NCI-H2227 (cell line): ENCODE data around the gene DLX3.
A peak's percentile ranks its signal among the peaks of the same experiment; 100 is the strongest.

Source experiments
- DNase-seq: peaks from one replicate; lab custom pipeline; 2025; ENCODE audit not compliant: unreplicated experiment; lab: John Stamatoyannopoulos, UW

The DLX3 gene

DNA sequence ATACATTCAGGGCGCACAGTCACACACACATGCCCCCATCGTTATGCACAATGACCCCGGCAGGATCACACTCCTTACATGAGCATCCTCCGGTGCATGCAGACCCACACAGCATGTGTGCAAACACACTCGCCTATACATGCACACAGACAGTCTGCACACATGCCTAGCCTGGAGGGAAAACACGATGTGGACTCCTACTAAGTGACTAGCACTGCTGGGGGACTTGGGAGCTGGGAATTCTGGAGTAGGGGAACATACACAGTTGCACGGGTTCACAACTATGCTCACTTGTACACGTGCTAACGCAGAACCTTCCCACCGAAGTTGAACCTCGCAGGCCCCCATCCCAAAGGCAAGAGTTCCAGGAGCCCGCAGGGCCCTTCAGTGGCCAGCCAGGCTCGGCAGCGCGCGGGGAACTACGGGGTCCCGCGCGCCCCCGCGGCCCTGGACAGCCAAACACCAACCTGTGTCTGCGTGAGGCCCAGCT, 2.0 kb downstream of the DLX3 start:
- no peak for DNase-seq

DNA sequence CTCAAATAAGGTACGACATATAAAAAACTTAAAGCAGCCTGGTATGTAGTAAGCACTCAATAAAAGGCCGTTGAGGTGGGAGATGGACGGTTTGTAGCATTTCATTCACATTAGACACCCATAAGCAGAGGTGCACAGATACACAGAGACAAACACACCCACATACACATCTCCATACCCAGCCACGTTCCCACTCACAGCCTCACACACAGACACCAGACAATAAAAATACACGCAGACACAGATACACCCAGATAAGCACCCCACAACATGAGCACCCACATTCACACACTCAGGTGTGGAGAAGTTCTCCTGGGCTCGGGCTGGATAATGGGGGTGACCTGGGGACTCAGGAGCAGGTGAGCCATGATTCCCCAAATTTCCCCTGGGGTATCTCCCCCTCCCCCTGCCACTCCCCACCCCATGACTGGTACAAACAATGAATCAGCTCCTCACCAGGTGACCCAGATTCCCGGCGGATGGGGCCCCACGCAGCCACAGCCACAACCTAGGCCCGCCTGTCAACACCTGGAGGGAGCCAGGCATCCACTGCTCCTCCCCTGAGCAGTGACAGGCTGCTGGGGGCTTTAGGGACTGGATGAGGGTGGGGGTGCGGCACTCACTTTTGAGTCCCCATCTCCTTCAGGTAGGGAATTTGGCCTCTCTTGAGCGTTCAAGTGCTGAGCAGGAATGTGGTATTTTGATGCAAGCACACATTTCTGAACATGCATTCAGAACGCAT, 2.7 kb downstream of the DLX3 start:
- no peak for DNase-seq

DNA sequence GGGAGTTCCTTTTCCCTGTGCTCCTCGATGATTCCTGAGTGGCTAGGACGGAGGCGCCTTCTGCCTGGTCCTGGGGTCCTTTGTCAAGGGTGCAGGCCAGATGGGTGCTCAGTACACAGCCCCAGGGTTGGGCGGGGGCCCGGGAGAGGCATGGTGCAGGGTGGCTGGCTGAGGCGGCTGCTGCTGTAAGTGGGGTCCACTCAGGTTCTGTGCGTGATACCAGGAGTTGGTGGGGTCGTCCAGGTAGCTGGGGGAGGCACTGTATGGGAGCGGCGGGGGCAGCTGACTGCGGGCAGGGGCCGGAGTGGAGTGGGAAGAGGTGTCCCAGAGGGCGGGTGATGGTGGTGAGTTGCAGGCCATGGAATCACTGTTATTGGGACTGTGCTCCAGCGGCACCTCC, 3.6 kb downstream of the DLX3 start:
- no peak for DNase-seq

DNA sequence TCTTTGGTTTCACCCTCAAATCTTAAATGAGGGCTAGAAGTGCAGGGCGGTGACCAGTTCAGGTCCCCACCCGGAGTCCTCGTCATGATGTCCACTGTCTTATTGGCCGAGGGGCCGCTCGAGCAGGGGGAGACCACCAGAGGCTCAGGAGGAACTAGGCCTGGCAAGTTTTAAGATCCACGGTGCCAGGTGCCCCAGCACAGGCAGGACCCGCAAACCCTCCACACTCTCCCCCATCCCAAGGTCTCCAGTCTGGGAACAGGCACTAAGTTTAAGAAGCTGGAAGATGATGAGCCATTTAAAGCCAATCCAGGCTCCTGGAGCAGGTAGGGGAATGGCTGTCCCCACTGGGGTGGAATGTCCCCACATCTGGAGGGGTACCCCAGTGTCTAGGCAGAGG, 4.1 kb downstream of the DLX3 start:
- no peak for DNase-seq

DNA sequence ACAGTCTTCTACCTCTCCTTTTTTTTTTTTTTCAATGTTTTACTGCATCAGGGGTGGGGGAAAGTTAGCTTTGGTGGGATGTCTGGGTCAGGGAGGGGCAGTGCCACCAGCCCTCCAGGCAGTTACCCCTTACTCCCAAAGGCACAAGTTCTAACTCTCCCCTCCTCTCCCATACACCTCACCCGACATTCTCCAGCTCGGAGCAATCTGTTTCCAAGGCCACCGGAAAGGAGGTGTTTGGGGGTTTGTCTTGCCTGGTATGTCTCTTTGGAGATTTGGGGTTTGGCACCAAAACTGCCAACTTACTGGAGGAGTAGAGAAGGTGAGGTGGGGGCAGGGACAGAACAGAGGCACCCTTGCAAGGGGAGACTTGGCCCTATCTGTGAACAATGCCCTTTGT, 4.7 kb downstream of the DLX3 start:
- no peak for DNase-seq

GRCh38 chr17:49989518-49989880, 5.5 kb downstream of the DLX3 start:
- DNase-seq, result no peak

DNA sequence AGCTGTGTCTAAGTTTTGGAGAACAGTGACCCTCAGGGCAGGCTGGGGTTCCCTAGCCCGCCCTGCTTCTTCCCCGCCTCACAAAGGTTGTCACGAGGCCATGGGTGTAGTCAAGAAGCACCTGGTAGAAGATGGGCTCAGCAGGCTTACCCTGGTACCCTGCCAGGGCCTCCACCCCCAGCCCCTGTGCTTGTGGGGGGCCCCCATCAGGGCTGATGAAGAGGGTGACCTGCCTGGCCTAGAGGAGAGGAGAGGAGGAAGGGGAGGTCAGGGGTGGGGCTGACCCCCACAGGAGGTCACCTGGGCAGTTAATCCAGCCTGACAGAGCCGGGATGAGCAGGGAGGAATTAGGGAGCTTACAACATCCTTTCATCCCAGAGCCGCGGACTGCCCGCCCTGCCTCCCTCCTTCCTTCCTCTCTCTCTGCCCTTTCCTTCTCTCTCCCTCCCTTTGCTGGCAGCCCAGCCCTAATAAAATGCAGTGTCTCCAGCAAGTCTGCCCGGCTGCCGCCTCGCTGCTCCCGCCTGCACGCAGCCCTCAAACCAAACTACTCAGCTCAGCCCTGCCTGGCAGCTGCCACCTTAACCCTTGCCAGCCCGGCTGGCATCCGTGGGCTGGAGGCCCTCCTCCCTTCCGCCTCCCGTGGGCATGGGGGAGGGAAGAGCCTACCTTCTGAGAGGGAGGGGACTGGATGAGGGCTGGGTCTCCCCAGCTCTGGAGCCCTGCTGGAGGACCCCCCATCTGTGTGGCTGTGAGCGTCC, 7.2 kb downstream of the DLX3 start:
- peak; percentile 73 for DNase-seq

DNA sequence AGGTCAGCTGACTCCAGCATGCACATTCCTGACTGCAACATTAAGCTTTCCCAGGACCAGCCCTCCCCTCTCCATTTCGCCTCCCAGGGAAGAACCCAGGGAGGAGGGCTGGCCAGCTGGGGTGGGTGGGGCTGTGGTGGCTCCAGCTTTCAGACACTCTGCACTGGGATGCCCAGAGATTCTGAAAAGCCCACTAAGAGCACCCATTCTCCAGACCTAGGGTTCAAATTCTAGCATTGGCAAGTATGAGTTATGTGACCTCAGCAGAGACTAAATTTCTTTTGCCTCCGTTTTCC, 7.8 kb downstream of the DLX3 start:
- DNase-seq, result no peak

- DNase-seq, result no peak
Measured at GRCh38 chr17:49986396-49987289, 8.4 kb downstream of the DLX3 start.

- no peak for DNase-seq
Measured at GRCh38 chr17:49985310-49985990, 9.6 kb downstream of the DLX3 start.

DNA sequence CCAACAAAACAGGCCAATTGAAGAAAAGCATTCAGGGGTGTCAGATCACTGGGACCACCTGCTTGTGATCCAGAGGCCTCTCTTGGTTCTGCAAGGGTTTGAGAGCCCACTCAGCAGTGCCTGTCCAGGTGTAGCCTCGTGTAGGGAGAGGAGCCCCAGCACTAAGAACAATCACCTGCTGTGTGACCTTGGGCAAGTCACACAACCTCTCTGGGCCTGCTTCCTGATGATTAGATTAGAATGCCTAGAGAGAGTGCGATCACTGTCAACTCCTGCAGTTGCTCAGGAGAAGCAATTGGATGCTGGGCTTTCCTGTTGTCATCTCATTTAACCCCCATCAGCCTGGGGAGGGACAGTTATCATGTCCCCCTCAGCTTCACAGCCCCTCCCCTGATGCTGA, 10.2 kb downstream of the DLX3 start:
- DNase-seq, result no peak

DNA sequence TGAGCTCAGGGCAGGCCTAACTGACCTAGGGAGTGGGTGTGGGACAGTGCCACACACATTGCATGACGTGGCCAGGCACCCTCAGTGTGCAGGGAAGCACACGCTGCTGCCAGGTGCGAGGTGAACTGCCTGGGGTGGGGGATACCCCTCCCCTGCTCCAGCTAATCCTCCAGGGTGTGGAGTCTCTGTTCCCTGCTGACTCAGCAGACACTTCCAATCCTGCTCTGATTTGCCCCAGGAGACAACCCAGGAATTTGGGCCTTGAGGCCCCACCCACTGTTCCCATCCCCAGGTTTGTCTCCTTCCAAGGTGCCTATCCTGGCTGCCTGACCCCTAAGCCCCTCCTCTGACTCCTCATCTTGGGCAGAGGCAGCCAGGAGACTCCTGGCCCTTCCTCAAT, 10.7 kb downstream of the DLX3 start:
- DNase-seq, result no peak

DNA sequence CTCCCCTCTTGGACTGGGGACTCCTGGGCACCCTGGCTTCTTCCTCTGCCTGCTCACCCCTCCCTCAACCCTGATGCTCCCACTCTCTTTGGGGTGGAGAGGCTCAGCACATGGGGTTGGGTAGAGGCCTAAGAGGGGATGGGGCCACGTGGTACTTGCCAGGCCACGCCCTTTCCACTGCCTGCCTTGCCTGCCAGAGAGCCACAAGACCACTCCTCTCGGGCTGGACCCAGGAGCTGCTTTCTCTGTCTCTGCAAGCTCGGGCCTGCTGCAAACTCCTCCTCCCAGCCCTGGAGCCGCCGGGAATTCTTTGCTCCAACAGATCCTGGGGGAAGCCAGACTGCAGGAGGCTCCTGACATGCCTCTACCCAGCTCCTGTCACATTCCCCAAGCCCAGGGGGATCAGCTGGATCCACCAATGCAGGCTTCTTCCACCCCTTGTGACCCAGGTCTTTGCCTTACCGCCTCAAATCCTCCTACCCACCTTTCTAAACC, 14.3 kb downstream of the DLX3 start:
- DNase-seq, result peak; percentile 84

GRCh38 chr17:49979748-49980479, 15.1 kb downstream of the DLX3 start:
- DNase-seq, result no peak

DNA sequence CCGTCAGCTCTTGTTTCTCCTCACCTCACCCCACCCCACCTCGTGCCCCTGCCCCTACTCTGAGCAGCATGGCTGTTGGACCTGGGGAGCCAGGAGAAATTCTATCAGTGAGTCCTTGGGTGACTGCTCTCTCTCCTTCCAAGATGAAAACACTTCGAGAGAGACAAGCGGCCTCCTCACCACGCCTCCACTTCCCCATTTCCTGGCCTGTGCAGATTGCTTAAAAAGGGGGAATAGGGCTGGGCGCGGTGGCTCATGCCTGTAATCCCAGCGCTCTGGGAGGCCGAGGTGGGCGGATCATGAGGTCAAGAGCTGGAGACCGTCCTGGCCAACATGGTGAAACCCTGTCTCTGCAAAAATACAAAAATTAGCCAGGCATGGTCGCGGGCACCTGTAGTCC, 16.5 kb downstream of the DLX3 start:
- no peak for DNase-seq

DNA sequence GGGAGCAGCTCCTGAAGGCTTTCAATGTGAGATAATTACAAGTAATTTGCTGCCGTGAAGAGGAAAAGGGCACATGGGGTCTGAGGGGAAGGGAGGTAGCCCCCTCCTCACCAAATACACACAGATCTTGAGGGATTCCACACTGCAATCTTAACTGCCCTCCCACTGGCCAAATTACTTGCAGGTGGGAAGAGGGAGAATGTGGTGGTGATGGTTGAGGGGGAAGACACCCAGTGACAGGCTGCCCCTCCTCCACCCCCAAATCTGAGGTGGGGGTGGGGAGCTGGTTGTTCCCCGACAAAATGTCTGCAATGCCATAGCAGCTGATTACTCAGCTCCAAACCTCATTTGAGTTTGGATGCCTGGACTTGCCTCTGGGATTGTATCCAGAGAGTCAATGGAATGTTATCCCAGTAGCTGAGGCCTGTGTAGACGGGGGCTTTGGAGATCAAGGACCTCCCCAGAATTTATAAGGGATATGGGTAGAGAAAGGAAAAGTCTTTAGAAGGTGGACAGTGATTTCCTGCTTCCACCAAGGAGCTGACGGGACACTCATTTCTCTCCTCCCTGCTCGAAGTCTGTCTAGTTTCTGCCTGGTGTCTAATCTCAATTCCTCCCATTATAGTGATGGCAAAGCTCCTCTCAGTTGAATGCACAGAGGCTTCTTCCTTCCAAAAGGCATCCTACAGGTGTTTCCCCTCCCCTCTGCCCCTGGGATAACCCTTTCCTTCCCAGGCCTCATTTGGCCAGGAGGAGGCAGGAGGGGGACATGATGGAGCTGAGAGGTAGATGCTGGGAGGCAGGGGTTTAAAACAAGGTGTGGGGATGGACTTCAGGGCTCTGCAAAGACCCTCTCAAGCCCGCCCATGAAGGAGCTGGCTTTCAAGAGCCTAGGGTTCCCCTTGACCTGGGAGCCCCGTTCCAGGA, 17.3 kb downstream of the DLX3 start:
- DNase-seq, result peak; percentile 40

DNA sequence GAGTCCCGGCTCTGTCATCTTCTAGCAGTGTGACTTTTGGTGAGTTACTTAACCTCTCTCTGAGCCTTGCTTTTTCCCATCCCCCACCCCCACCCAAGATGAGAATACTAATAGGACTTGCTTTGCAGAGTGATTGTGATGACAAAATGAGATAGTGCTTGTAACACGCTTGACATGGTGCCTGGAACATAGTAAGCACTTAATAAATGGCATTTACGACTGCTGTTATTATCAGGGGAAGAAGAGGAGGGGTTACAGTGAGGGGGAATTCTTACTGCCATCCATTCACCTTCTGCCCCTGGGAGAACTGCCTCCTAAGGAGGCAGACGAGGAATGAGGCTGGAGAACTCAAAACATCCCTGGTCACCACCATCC, 18.2 kb downstream of the DLX3 start:
- no peak for DNase-seq

DNA sequence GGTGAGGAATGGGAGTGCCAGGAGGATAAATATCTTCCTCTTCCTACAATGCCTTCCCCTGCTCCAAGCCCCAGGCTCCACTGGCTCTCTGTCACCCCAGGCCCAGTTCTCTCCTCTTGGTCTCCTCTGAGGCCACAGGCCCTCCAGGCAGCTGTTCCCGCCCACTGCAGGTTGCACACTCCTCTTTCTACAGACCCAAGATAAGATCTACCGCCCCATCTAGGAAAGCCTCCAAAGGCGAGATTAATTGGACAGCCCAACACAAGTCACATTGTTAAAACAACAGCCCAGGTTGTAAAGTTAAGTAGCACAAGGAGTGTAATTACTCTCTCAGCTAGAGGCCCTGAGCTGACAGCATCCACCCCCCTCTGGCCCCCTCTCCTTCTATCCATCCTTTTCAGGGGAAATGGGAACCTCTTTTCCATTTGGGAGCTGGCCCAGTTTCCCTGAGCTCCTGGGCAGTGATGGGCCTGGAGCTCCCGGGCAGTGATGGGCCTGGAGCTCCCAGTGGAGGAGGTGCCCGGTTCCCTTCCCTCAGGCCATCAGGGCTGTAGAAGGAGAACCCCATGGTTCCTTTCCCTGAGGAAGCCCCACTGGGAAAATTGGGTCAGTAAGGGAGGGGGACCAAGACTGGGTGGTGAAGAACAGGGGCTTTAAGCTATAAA, 18.7 kb downstream of the DLX3 start:
- DNase-seq, result peak; percentile 52

DNA sequence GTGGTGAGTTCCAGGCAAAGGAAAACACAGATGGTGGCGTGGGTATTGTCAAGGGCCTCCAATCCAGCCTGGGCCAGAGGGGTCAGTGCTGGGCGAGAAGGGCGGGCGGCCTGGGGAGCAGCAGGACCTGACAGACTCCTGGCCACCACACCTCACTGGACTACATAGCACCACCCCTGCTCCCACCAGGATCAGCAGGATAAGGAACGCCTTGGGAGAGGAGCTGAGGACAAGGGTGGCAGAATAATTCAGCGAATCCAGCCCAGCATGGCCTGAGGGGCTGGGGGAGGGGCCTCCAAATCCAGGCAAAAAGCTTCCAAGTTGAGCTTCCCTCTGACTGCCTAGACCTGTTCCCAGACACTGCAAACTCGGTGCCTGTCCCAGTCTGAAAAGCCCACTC, 19.5 kb downstream of the DLX3 start:
- no peak for DNase-seq
